OCI-LY1 (cell line): ENCODE results near the gene KLHL15.

Experiments used
- EZH2 ChIP-seq: fragments of 200-600 bp; sonication (generic), shearing (Covaris generic); IDR thresholded peaks from 2 replicates; pipeline ENCODE4 v1.8.0; 2017; ENCODE audit warnings: borderline replicate concordance, mixed run types, mild to moderate bottlenecking, antibody characterized with exemption, low read length, moderate library complexity, mixed read lengths
- TF ChIP-seq, protein P1 (sequence below): fragments of 200-600 bp; sonication (generic), shearing (Covaris generic); IDR thresholded peaks from 2 replicates; pipeline ENCODE4 v1.5.1; 2017; ENCODE audit warnings: mild to moderate bottlenecking, antibody characterized with exemption, low read length, moderate library complexity, mixed read lengths

DNA sequence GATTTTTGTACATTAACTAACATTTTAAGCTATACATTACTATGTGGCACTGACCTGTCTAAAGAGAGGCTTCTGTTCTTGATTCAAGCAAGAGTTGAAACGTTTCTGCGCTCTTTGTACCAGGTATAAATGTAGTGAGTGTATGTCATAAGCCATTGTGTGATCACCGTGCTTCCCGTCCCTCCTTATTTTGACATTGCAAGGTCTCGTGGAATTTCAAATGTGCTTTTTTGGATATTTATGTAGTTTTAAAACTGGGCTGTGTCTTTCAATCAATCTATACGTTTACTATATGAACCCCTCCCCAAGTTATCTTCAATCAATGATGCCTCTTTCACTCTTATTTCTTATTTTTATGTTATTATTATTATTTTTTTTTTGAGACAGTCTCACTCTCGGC lies at the start of gene KLHL15:
- TF ChIP-seq, protein P1, sequence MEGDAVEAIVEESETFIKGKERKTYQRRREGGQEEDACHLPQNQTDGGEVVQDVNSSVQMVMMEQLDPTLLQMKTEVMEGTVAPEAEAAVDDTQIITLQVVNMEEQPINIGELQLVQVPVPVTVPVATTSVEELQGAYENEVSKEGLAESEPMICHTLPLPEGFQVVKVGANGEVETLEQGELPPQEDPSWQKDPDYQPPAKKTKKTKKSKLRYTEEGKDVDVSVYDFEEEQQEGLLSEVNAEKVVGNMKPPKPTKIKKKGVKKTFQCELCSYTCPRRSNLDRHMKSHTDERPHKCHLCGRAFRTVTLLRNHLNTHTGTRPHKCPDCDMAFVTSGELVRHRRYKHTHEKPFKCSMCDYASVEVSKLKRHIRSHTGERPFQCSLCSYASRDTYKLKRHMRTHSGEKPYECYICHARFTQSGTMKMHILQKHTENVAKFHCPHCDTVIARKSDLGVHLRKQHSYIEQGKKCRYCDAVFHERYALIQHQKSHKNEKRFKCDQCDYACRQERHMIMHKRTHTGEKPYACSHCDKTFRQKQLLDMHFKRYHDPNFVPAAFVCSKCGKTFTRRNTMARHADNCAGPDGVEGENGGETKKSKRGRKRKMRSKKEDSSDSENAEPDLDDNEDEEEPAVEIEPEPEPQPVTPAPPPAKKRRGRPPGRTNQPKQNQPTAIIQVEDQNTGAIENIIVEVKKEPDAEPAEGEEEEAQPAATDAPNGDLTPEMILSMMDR = no peak
- no peak for TF ChIP-seq EZH2
